Keratinocyte (primary cell): ENCODE data around the gene ATP13A1. TPM values are rescaled to one million over a fixed set of nuclear protein-coding genes. Genes with fewer than 3 reads are reported as not detected.
A peak's percentile ranks its signal among the peaks of the same experiment; 100 is the strongest.
"Not testable (repeated sequence)": the region's sequence is repeated elsewhere in the genome, so short reads cannot be mapped to it uniquely, and the experiment has no call there.

Experiments used
- DNase-seq: peaks from one replicate; pipeline ENCODE4 v3.0.0-alpha.2; 2011; ENCODE audit warnings: low read depth, missing footprints, low spot score
- FAIRE-seq: peaks from 2 replicates; lab custom pipeline; 2011; peaks lifted over from hg19 to GRCh38; lab: Jason Lieb, UNC
- H2AFZ ChIP-seq: 2 replicates; pipeline ENCODE4 v1.6.0; 2012; ENCODE audit warnings: low read length, control low read depth, inconsistent platforms; ENCODE audit not compliant: control insufficient read depth
- H3K27ac ChIP-seq: 2 replicates; pipeline ENCODE4 v1.5.1; 2011; ENCODE audit warnings: low read length; ENCODE audit not compliant: control insufficient read depth, insufficient read depth
- H3K27me3 ChIP-seq: 3 replicates; pipeline ENCODE4 v1.6.0; 2011; ENCODE audit warnings: low read length; ENCODE audit not compliant: control insufficient read depth, insufficient read depth; ENCODE audit errors: extremely low read depth
- H3K36me3 ChIP-seq, 2 experiments: 2 replicates in 1 of 2; 3 replicates in 1 of 2; pipeline ENCODE4 v1.5.1; 2011; ENCODE audit warnings: low read length in 2 of 2, mild to moderate bottlenecking in 1 of 2; ENCODE audit not compliant: control insufficient read depth in 2 of 2, insufficient read depth in 2 of 2; ENCODE audit errors: extremely low read depth in 1 of 2
- H3K4me1 ChIP-seq: 3 replicates; pipeline ENCODE4 v1.5.1; 2011; ENCODE audit warnings: low read length; ENCODE audit not compliant: control insufficient read depth, insufficient read depth; ENCODE audit errors: extremely low read depth
- H3K4me2 ChIP-seq: 3 replicates; pipeline ENCODE4 v1.6.0; 2011; ENCODE audit warnings: low read depth, low read length; ENCODE audit not compliant: control insufficient read depth, insufficient read depth; ENCODE audit errors: extremely low read depth
- H3K4me3 ChIP-seq, 3 experiments: fragments of 200-600 bp in 1 of 3; sonication (generic) in 1 of 3; 2 replicates in 2 of 3; 3 replicates in 1 of 3; pipeline ENCODE4 v1.5.1; 2011 to 2016; ENCODE audit warnings: low read length in 3 of 3, mild to moderate bottlenecking in 3 of 3, control low read depth in 2 of 3, inconsistent platforms in 1 of 3, low read depth in 1 of 3, mixed read lengths in 1 of 3, mixed run types in 1 of 3, moderate library complexity in 1 of 3; ENCODE audit not compliant: control insufficient read depth in 2 of 3, insufficient read depth in 2 of 3; ENCODE audit errors: extremely low read depth in 1 of 3
- H3K79me2 ChIP-seq: 2 replicates; pipeline ENCODE4 v1.6.0; 2012; ENCODE audit warnings: low read length; ENCODE audit not compliant: control insufficient read depth, insufficient read depth
- H3K9ac ChIP-seq: 3 replicates; pipeline ENCODE4 v1.6.0; 2011; ENCODE audit warnings: low read length; ENCODE audit not compliant: control insufficient read depth, insufficient read depth; ENCODE audit errors: extremely low read depth
- H3K9me1 ChIP-seq: 3 replicates; pipeline ENCODE4 v1.6.0; 2011; ENCODE audit warnings: low read length; ENCODE audit not compliant: control insufficient read depth, insufficient read depth; ENCODE audit errors: extremely low read depth
- H3K9me3 ChIP-seq: 2 replicates; pipeline ENCODE4 v1.5.1; 2012; ENCODE audit warnings: low read depth, low read length; ENCODE audit not compliant: control insufficient read depth
- H4K20me1 ChIP-seq: 3 replicates; pipeline ENCODE4 v1.6.0; 2011; ENCODE audit warnings: low read length; ENCODE audit not compliant: control insufficient read depth, insufficient read depth; ENCODE audit errors: extremely low read depth
- EZH2 ChIP-seq: IDR thresholded peaks from one replicate; pipeline ENCODE4 v1.6.1; 2012; ENCODE audit warnings: inconsistent platforms, mild to moderate bottlenecking, low read length, moderate library complexity
- dilution Hi-C: fragments of 300-500 bp; cut with MboI; formaldehyde crosslinking; loops from one replicate; pipeline ENCODE4 v1.7.0; 2020; ENCODE audit warnings: low sequenced_read_pairs; ENCODE audit not compliant: extremely low pct_ligation_motif_present
- polyA plus RNA-seq, 5 experiments: library from polyadenylated mRNA; depleted of rRNA in 3 of 5; stranded (reverse) in 3 of 5; stranded (forward) in 1 of 5; unstranded in 1 of 5; fragments of >200 nt; gene quantifications; 1 replicate in 1 of 5; 2 replicates in 3 of 5; 3 replicates in 1 of 5; pipeline versions ENCODE4 v1.2.1 to v1.2.3, GENCODE V29; 2011 to 2012; ENCODE audit warnings: missing spikeins in 2 of 5, low read depth in 1 of 5, low replicate concordance in 1 of 5
- TF ChIP-seq, protein P1 (sequence below), 3 experiments: IDR thresholded peaks in 1 of 3; conservative IDR thresholded peaks in 1 of 3; optimal IDR thresholded peaks in 1 of 3; 2 replicates in 2 of 3; 3 replicates in 1 of 3; pipeline versions ENCODE3 to v1.5.1; 2011; ENCODE audit warnings: low read length in 3 of 3, mild to moderate bottlenecking in 3 of 3, moderate library complexity in 2 of 3, control low read depth in 1 of 3, inconsistent platforms in 1 of 3; ENCODE audit not compliant: insufficient read depth in 2 of 3; ENCODE audit errors: extremely low read depth in 1 of 3

ATP13A1 gene
- polyA plus RNA-seq, 1 donor (not counting 4 experiments of a cell fraction or from before 2014, with no cell fraction given) = 9.8 TPM

DNA sequence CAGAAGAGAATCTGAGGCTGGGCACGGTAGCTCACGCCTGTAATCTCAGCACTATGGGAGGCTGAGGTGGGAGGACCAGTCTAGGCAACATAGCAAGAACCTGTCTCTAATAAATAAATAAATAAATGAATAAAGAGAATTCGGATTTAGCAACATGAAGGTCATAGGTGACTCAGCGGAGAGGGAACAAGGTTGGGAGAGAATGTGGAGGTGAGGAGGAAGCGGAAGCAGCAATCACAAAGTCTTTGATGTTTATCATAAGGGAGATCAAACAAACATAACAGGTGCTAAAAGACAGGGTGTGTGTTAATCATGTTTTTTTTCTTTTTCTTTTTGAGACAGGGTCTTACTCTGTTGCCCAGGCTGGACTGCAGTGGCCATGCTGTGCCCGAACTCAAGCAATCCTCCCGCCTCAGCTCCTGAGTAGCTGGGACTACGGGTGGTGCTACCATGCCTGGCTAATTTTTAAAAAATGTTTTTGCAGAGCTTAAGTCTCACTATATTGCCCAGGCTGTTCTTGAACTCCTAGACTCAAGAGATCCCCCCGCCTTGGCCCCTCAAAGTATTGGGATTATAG, 61.3 kb downstream of the ATP13A1 start:
- dilution Hi-C loops = no loop called here

DNA sequence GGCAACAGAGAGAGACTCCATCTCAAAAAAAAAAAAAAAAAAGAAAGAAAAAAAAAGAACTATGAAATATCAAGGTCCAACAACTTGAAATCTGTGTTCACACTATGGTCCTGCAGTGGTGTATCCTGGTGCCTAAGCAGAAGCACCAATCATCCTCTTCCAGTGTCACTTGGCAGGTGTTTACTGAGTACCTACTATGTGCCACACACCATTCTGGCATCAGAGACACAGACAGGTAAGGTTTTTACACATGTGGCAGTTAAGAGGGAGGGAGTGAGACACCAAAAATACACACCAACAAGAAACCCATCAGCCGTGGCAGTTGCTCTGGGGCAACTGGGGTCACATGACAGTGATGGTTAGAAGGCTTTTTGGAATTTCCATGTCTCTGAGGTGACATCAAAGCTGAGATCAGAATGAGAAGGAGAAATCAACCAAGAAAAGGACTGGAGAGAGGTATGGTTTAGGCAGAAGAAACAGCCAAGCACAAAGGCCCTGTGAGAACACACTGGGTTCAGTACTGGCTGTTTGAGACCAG, 62.6 kb downstream of the ATP13A1 start:
- Histone ChIP-seq H2AFZ (no peak overlapping the region), H3K4me3 (no peak overlapping the region), H3K9me3 (no peaks in the 10 kb centered on the region), H3K9ac (no peak overlapping the region), H3K27me3 (no peaks in the 10 kb centered on the region), H3K4me1 (peaks cover 22% of the 10 kb centered on the region), H3K27ac (no peak overlapping the region), H3K4me2 (no peak overlapping the region), H4K20me1 (no peaks in the 10 kb centered on the region), H3K36me3 (no peaks in the 10 kb centered on the region), H3K9me1 (no peaks in the 10 kb centered on the region), H3K79me2 (no peaks in the 10 kb centered on the region)
- TF ChIP-seq, protein P1, sequence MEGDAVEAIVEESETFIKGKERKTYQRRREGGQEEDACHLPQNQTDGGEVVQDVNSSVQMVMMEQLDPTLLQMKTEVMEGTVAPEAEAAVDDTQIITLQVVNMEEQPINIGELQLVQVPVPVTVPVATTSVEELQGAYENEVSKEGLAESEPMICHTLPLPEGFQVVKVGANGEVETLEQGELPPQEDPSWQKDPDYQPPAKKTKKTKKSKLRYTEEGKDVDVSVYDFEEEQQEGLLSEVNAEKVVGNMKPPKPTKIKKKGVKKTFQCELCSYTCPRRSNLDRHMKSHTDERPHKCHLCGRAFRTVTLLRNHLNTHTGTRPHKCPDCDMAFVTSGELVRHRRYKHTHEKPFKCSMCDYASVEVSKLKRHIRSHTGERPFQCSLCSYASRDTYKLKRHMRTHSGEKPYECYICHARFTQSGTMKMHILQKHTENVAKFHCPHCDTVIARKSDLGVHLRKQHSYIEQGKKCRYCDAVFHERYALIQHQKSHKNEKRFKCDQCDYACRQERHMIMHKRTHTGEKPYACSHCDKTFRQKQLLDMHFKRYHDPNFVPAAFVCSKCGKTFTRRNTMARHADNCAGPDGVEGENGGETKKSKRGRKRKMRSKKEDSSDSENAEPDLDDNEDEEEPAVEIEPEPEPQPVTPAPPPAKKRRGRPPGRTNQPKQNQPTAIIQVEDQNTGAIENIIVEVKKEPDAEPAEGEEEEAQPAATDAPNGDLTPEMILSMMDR (optimal IDR thresholded peaks at IDR 0.05 in 1 of 3, IDR thresholded peaks at IDR 0.05 in 1 of 3, conservative IDR thresholded peaks at IDR 0.05 in 1 of 3; ENCODE audit: extremely low read depth in 1 of 3, insufficient read depth in 2 of 3, low read length in 3 of 3) = no peak
- no peak for TF ChIP-seq EZH2
- dilution Hi-C loops = no loop called here
- DNase-seq (no peak), FAIRE-seq (no peak)

More for the DNA sequence above, 61.3 kb downstream of the ATP13A1 start:
- peak overlapping the region; percentile 71 for H3K27ac ChIP-seq
- no peak overlapping the region for H3K4me3 ChIP-seq
- H3K27me3 ChIP-seq = no peaks in the 10 kb centered on the region
- H3K36me3 ChIP-seq = no peaks in the 10 kb centered on the region
- H3K9me3 ChIP-seq = no peaks in the 10 kb centered on the region
- H3K9me1 ChIP-seq = no peaks in the 10 kb centered on the region
- DNase-seq (no peak), FAIRE-seq (no peak)
- H3K9ac ChIP-seq = no peak overlapping the region
- peak overlapping the region; percentile 82 for H3K4me2 ChIP-seq
- no peak overlapping the region for H2AFZ ChIP-seq
- H3K4me1 ChIP-seq = peaks cover 27% of the 10 kb centered on the region
- no peaks in the 10 kb centered on the region for H3K79me2 ChIP-seq
- no peaks in the 10 kb centered on the region for H4K20me1 ChIP-seq
- TF ChIP-seq, protein P1 (optimal IDR thresholded peaks at IDR 0.05 in 1 of 3, IDR thresholded peaks at IDR 0.05 in 1 of 3, conservative IDR thresholded peaks at IDR 0.05 in 1 of 3; ENCODE audit: extremely low read depth in 1 of 3, insufficient read depth in 2 of 3, low read length in 3 of 3) = no peak
- TF ChIP-seq EZH2 = no peak

DNA sequence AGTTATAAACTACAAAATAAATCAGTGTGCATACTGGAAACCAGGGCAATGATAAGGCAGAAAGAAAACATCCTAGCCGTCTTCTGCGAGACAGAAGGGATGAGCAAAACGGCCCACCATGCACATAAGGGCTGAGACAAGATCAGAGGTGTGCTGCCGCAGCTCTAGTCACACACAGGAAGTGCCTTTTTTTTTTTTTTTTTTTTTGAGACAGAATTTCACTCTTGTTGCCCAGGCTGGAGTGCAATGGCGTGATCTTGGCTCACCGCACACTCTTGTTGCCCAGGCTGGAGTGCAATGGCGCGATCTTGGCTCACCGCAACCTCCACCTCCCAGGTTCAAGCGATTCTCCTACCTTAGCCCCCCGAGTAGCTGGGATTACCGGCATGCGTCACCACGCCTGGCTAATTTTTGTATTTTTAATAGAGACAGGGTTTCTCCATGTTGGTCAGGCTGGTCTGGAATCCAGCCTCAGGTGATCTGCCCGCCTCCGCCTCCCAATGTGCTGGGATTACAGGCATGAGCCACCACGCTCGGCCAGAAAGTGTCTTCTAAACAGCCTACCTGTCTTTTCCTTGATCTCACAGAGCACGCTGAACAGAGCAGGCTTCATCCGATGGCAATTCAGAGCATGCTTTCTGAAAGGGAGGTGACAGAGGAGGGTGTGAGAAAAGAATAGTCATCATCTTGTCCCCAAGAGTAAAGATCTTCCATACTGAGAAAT, 64.6 kb downstream of the ATP13A1 start:
- not testable (repeated sequence) for FAIRE-seq

More for the DNA sequence above, 64.6 kb downstream of the ATP13A1 start:
- H3K4me2 ChIP-seq, H3K4me3 ChIP-seq, H2AFZ ChIP-seq, dilution Hi-C loops, DNase-seq, H3K79me2 ChIP-seq, H3K27me3 ChIP-seq, H3K27ac ChIP-seq, H3K9ac ChIP-seq, H3K9me3 ChIP-seq, H4K20me1 ChIP-seq, H3K9me1 ChIP-seq, H3K36me3 ChIP-seq: not testable (repeated sequence)
- peaks cover 24% of the 10 kb centered on the region for H3K4me1 ChIP-seq
